GM23248 (cell line): ENCODE data around the gene DPM3.

Source experiments
- EZH2 ChIP-seq: fragments of 200-600 bp; sonication (generic); IDR thresholded peaks from 2 replicates; pipeline ENCODE4 v1.6.1; 2018; ENCODE audit warnings: antibody characterized with exemption, mild to moderate bottlenecking; ENCODE audit not compliant: insufficient read depth, poor library complexity, severe bottlenecking
- EZH2phosphoT487 ChIP-seq: fragments of 200-600 bp; sonication (generic); IDR thresholded peaks from 2 replicates; pipeline ENCODE4 v1.6.1; 2018; ENCODE audit warnings: antibody characterized with exemption, moderate library complexity, mild to moderate bottlenecking, low read depth; ENCODE audit not compliant: insufficient read depth

DNA sequence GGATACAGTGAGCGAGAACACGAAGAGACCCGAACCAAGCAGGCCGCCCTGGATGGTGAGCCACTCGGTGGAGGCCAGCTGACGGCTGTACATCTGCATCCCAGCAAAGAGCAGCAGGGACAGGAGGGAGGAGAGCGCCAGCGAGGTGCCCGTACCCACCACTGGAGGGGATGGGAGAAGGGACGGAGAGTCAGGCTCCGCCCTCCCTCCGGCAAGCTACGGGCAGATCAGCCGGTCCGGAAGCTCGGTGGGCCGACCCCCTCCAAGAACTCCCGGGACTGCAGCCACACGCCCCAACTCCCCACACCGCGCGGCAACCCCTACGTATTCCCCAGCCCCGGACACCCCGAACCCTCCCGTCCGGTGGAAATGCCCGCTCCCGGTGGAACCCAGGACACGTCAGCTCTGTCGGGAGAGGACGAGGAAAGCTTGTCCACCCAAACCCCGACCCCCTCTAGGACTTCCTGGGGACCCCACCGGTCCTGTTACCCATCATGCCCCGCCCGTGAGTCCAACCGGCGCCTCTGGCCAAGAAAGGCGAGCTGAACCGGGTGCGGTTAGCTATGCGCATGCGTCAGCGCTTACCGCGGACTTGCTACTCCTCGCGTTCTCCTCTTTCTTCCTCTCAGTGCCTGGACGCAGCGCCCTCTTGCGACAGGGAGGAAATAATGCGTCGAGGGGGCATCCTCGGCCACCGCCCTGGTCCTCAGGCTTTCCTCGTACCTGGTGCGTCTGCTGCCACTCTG is 32.6 kb upstream of the DPM3 start, which contains the start of gene KRTCAP2:
- TF ChIP-seq EZH2, result no peak
- no peak for TF ChIP-seq EZH2phosphoT487
